IMR-90 (cell line): Measurements from ENCODE around the gene NKAIN2. TPM values are rescaled to one million over a fixed set of nuclear protein-coding genes. Genes with fewer than 3 reads are reported as not detected.

Experiments
- ATAC-seq: fragments of 200-7000 bp; cut with Tn5 transposase; 2 replicates; pipeline ENCODE4 v1.9.1; 2020; ENCODE audit warnings: low read depth, mild to moderate bottlenecking, moderate library complexity
- BruUV-seq: library from RNA; stranded (reverse); fragments of 400-500 nt; replicated peaks from 2 replicates; lab custom pipeline; 2021; lab: Mats Ljungman, UMichigan
- CTCF ChIA-PET: fragments of 300-600 bp; formaldehyde crosslinking; extraction: SDS; loops from one replicate; lab custom pipeline; 2021; ENCODE audit warnings: antibody characterized with exemption; lab: Yijun Ruan, JAX
- POLR2A ChIA-PET: fragments of 300-600 bp; sonication (Branson Sonifier 250); formaldehyde crosslinking; loops from one replicate; lab custom pipeline; 2022; ENCODE audit warnings: antibody characterized with exemption; ENCODE audit not compliant: unreplicated experiment; lab: Charles Lee
- DNase-seq: peaks from one replicate; pipeline ENCODE4 v3.0.0; 2013
- H2AFZ ChIP-seq: replicated peaks from 2 replicates; pipeline ENCODE3; 2013; ENCODE audit warnings: low read length, mild to moderate bottlenecking; ENCODE audit not compliant: poor library complexity
- H2AK5ac ChIP-seq: 2 replicates; pipeline ENCODE4 v1.6.1; 2013; ENCODE audit warnings: low read depth, low read length, inconsistent platforms
- H2AK9ac ChIP-seq: replicated peaks from 2 replicates; pipeline ENCODE3; 2013; ENCODE audit warnings: mild to moderate bottlenecking, low read depth, low read length, moderate library complexity; ENCODE audit not compliant: poor library complexity
- H2BK120ac ChIP-seq: 2 replicates; pipeline ENCODE4 v1.6.1; 2013; ENCODE audit warnings: low read depth, low read length, inconsistent platforms
- H2BK15ac ChIP-seq: 3 replicates; pipeline ENCODE4 v1.6.1; 2013; ENCODE audit warnings: low read depth, low read length, inconsistent platforms
- H2BK20ac ChIP-seq: 2 replicates; pipeline ENCODE4 v1.6.1; 2013; ENCODE audit warnings: low read depth, mild to moderate bottlenecking, inconsistent platforms, low read length, moderate library complexity
- H2BK5ac ChIP-seq: 2 replicates; pipeline ENCODE4 v1.6.1; 2013; ENCODE audit warnings: mild to moderate bottlenecking, low read depth, low read length, inconsistent platforms; ENCODE audit not compliant: poor library complexity, severe bottlenecking
- H3K14ac ChIP-seq: replicated peaks from 2 replicates; pipeline ENCODE4 v1.6.1; 2013; ENCODE audit warnings: low read depth, low read length, inconsistent platforms
- H3K18ac ChIP-seq: 2 replicates; pipeline ENCODE4 v1.6.1; 2013; ENCODE audit warnings: low read depth, low read length, control low read depth
- H3K23ac ChIP-seq: 2 replicates; pipeline ENCODE4 v1.6.1; 2013; ENCODE audit warnings: low read depth, low read length, inconsistent platforms
- H3K27ac ChIP-seq: 2 replicates; pipeline ENCODE4 v1.5.1; 2013; ENCODE audit warnings: mild to moderate bottlenecking, control low read depth, low read length; ENCODE audit not compliant: insufficient read depth
- H3K27me3 ChIP-seq: 2 replicates; pipeline ENCODE4 v1.6.1; 2013; ENCODE audit warnings: low read length; ENCODE audit not compliant: control insufficient read depth, insufficient read depth
- H3K36me3 ChIP-seq: 2 replicates; pipeline ENCODE4 v1.6.1; 2013; ENCODE audit warnings: low read length, mixed read lengths; ENCODE audit not compliant: control insufficient read depth, insufficient read depth
- H3K4ac ChIP-seq: 2 replicates; pipeline ENCODE4 v1.6.1; 2013; ENCODE audit warnings: low read depth, low read length, inconsistent platforms
- H3K4me1 ChIP-seq: 2 replicates; pipeline ENCODE4 v1.6.1; 2013; ENCODE audit warnings: low read length, mixed read lengths; ENCODE audit not compliant: control insufficient read depth, insufficient read depth
- H3K4me2 ChIP-seq: 2 replicates; pipeline ENCODE4 v1.6.1; 2013; ENCODE audit warnings: low read depth, mild to moderate bottlenecking, control low read depth, low read length, moderate library complexity
- H3K4me3 ChIP-seq: 2 replicates; pipeline ENCODE4 v1.5.1; 2013; ENCODE audit warnings: low read depth, mild to moderate bottlenecking, control low read depth, low read length, moderate library complexity; ENCODE audit not compliant: insufficient read depth
- H3K56ac ChIP-seq: 2 replicates; pipeline ENCODE4 v1.6.1; 2013; ENCODE audit warnings: low read length, inconsistent platforms; ENCODE audit not compliant: insufficient read depth; ENCODE audit errors: extremely low read depth
- H3K79me1 ChIP-seq, 2 experiments: 2 replicates each; pipeline ENCODE4 v1.6.1; 2013; ENCODE audit warnings: low read length in 2 of 2, inconsistent platforms in 1 of 2, low read depth in 1 of 2
- H3K9ac ChIP-seq: 2 replicates; pipeline ENCODE4 v1.6.1; 2013; ENCODE audit warnings: low read depth, low read length, control low read depth
- H3K9me1 ChIP-seq: 2 replicates; pipeline ENCODE4 v1.6.1; 2013; ENCODE audit warnings: low read length, inconsistent platforms; ENCODE audit not compliant: insufficient read depth
- H3K9me3 ChIP-seq: 2 replicates; pipeline ENCODE4 v1.6.1; 2013; ENCODE audit warnings: low read length; ENCODE audit not compliant: control insufficient read depth, insufficient read depth
- H4K20me1 ChIP-seq: 2 replicates; pipeline ENCODE4 v1.6.1; 2013; ENCODE audit warnings: low read length, inconsistent platforms; ENCODE audit not compliant: insufficient read depth
- H4K5ac ChIP-seq: 2 replicates; pipeline ENCODE4 v1.6.1; 2013; ENCODE audit warnings: mild to moderate bottlenecking, low read depth, low read length, control low read depth
- H4K8ac ChIP-seq, 2 experiments: 2 replicates each; pipeline ENCODE4 v1.6.1; 2013; ENCODE audit warnings: low read depth in 2 of 2, low read length in 2 of 2, control low read depth in 1 of 2, inconsistent platforms in 1 of 2
- H4K91ac ChIP-seq: 2 replicates; pipeline ENCODE4 v1.6.1; 2013; ENCODE audit warnings: low read depth, low read length, inconsistent platforms; ENCODE audit not compliant: insufficient read depth
- BHLHE40 ChIP-seq: fragments of 150-350 bp; IDR thresholded peaks from 2 replicates; pipeline ENCODE4 v1.6.1; 2016; ENCODE audit warnings: mild to moderate bottlenecking, low read depth, low read length
- CEBPB ChIP-seq: IDR thresholded peaks from 2 replicates; pipeline ENCODE4 v1.6.1; 2012; ENCODE audit warnings: low read depth, low read length, improper control_type of control experiment
- ELK1 ChIP-seq: fragments of 150-350 bp; IDR thresholded peaks from 2 replicates; pipeline ENCODE4 v1.6.1; 2016; ENCODE audit warnings: low read depth, mild to moderate bottlenecking, low read length, moderate library complexity, borderline replicate concordance
- MAFK ChIP-seq: IDR thresholded peaks from 2 replicates; pipeline ENCODE4 v1.6.1; 2012; ENCODE audit warnings: low read depth, low read length, improper control_type of control experiment
- MAZ ChIP-seq: IDR thresholded peaks from 2 replicates; pipeline ENCODE4 v1.6.1; 2012; ENCODE audit warnings: low read depth, mild to moderate bottlenecking, low read length, improper control_type of control experiment, moderate library complexity, borderline replicate concordance
- NFE2L2 ChIP-seq: fragments of 150-350 bp; IDR thresholded peaks from 2 replicates; pipeline ENCODE4 v1.6.1; 2016; ENCODE audit warnings: low read depth, mild to moderate bottlenecking, low read length
- POLR2A ChIP-seq: IDR thresholded peaks from 2 replicates; pipeline ENCODE4 v1.6.1; 2012; ENCODE audit warnings: mild to moderate bottlenecking, low read depth, low read length
- RAD21 ChIP-seq: IDR thresholded peaks from 2 replicates; pipeline ENCODE4 v1.6.1; 2012; ENCODE audit warnings: low read length, improper control_type of control experiment
- RCOR1 ChIP-seq: IDR thresholded peaks from 2 replicates; pipeline ENCODE4 v1.6.1; 2012; ENCODE audit warnings: mild to moderate bottlenecking, low read length, improper control_type of control experiment; ENCODE audit not compliant: insufficient replicate concordance
- SMC3 ChIP-seq: fragments of 150-350 bp; IDR thresholded peaks from 2 replicates; pipeline ENCODE4 v1.6.1; 2016; ENCODE audit warnings: low read depth, mild to moderate bottlenecking, antibody characterized with exemption, low read length, moderate library complexity
- USF2 ChIP-seq: fragments of 150-350 bp; IDR thresholded peaks from 2 replicates; pipeline ENCODE4 v1.6.1; 2017; ENCODE audit warnings: mild to moderate bottlenecking, antibody characterized with exemption, low read length, low read depth
- WGBS, 2 experiments: methylation state at CpG; one replicate each; pipeline versions ENCODE4 v1.1.5 to v1.1.7; 2013; ENCODE audit warnings: missing lambda C conversion rate in 2 of 2; ENCODE audit not compliant: insufficient read length in 1 of 2; ENCODE audit errors: extremely low coverage in 2 of 2; 5-methylcytosine and 5-hydroxymethylcytosine counted together
- dilution Hi-C: fragments of 300-500 bp; cut with HindIII; formaldehyde crosslinking; loops from one replicate; pipeline ENCODE4 v1.14.3; 2018; ENCODE audit warnings: low sequenced_read_pairs; ENCODE audit not compliant: unreplicated experiment
- in situ Hi-C: fragments of 300-500 bp; cut with MboI; formaldehyde crosslinking; loops from 3 replicates; pipeline ENCODE4 v1.14.3; 2019; ENCODE audit warnings: low sequenced_read_pairs, inconsistent platforms, mixed read lengths
- intact Hi-C: fragments of 100-400 bp; cut with micrococcal nuclease; formaldehyde crosslinking; loops from 2 replicates; pipeline ENCODE4 v1.10.0; 2022
- polyA plus RNA-seq, 3 experiments: library from polyadenylated mRNA; depleted of rRNA; stranded (reverse); fragments of >200 nt; gene quantifications; 2 replicates each; pipeline ENCODE4 v1.2.3, GENCODE V29; 2012; ENCODE audit warnings: low replicate concordance in 1 of 3
- total RNA-seq: library from RNA; depleted of rRNA; stranded (reverse); fragments of >200 nt; gene quantifications from 2 replicates; pipeline ENCODE4 v1.2.3, GENCODE V29; 2012

Gene NKAIN2
- total and polyA plus RNA-seq, 2 of the 4 experiments (the other 2 are of a cell fraction): not detected

- Histone ChIP-seq H3K4me2 (no peak overlapping the region), H3K9me3 (no peaks in the 10 kb centered on the region), H3K4me1 (peaks cover 3% of the 10 kb centered on the region), H4K91ac (no peak overlapping the region), H3K14ac (no peak overlapping the region), H2AK9ac (no peak overlapping the region), H2AFZ (no peak overlapping the region), H3K56ac (no peak overlapping the region), H2BK5ac (no peak overlapping the region), H3K79me1 (no peaks in the 10 kb centered on the region), H2BK120ac (no peak overlapping the region), H3K9ac (no peak overlapping the region), H3K9me1 (no peaks in the 10 kb centered on the region), H4K5ac (no peak overlapping the region), H3K27me3 (no peaks in the 10 kb centered on the region), H3K27ac (no peak overlapping the region), H3K18ac (no peak overlapping the region), H2AK5ac (no peak overlapping the region), H3K4ac (no peak overlapping the region), H4K8ac (no peak overlapping the region), H3K36me3 (no peaks in the 10 kb centered on the region), H3K4me3 (no peak overlapping the region), H2BK20ac (no peak overlapping the region), H4K20me1 (no peaks in the 10 kb centered on the region), H2BK15ac (no peak overlapping the region), H3K23ac (no peak overlapping the region)
- intact Hi-C loops: no loop called here
- POLR2A ChIA-PET: no interaction called here
- dilution Hi-C loops: no loop called here
- CTCF ChIA-PET: no interaction called here
- no CpG with 5 or more reads among the region's 1 CpG for WGBS, 2 experiments
- in situ Hi-C loops: no loop called here
- no TSS peak for BruUV-seq
- no peak for TF ChIP-seq SMC3
- no peak for TF ChIP-seq ELK1
- no peak for TF ChIP-seq BHLHE40
- TF ChIP-seq POLR2A: no peak
- TF ChIP-seq MAZ: no peak
- no peak for TF ChIP-seq RCOR1
- no peak for TF ChIP-seq CEBPB
- TF ChIP-seq USF2: no peak
- TF ChIP-seq MAFK: no peak
- no peak for TF ChIP-seq NFE2L2
- no peak for TF ChIP-seq RAD21
- ATAC-seq (no peak), DNase-seq (no peak)
These were observed 1055.7 kb downstream of the NKAIN2 start for GRCh38 chr6:124859366-124859765.
